ENCODE data around the gene RAB31. TPM values are rescaled to one million over a fixed set of nuclear protein-coding genes. Genes with fewer than 3 reads are reported as not detected.
A peak's percentile ranks its signal among the peaks of the same experiment; 100 is the strongest.

Gene RAB31, protein sequence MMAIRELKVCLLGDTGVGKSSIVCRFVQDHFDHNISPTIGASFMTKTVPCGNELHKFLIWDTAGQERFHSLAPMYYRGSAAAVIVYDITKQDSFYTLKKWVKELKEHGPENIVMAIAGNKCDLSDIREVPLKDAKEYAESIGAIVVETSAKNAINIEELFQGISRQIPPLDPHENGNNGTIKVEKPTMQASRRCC
- total RNA-seq = 10 to 100 TPM in 2 of 6 donors, 1 to 10 TPM in 4; 1.4 to 28.2 (median 5.5) TPM
- polyA plus RNA-seq = 1 to 10 TPM; 3.2 to 4.2 TPM

DNA sequence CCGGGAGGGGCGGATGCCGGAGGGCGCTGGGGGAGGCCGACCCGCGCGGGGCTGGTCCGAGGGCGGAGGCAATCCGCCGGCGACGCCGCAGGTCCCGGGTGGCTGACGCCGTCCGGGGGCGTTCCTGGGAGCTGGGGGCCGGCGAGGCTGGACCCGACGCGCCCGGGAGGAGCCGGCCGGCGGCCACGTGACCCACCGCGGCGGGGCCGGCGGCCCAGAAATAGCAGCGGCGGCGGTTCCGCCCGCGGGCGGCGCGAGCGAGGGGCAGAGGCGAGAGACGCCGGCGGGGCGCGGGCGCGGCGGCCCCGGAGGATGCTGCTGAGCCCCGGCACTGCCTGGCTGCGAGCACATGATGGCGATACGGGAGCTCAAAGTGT lies at the start of gene RAB31:
Gene RAB31 (plus strand): TSS at position 245 of the 377 bp plus-strand sequence. CDS start 105 bp downstream, at position 350.
- Histone ChIP-seq H3K27me3 (no peaks in the 10 kb centered on the region), H3K36me3 (no peaks in the 10 kb centered on the region), H3K4me1 (no peaks in the 10 kb centered on the region), H3K9me3 (no peaks in the 10 kb centered on the region), H3K27ac (peak within 1 kb of the TSS in 2 of 4 donors; percentile 69 to 78), H3K4me3 (peak within 1 kb of the TSS; percentile 28 to 59 (median 54))
- ATAC-seq = peak; percentile 76 to 85 (median 83)
- no peak for TF ChIP-seq CTCF (IDR thresholded peaks at IDR 0.05)
- FAIRE-seq = no peak
- peak; percentile 54 to 83 (median 65) for DNase-seq
- WGBS, 2 donors = 1 to 2% methylated on average over 48 to 59 of the region's 59 CpGs
- intact Hi-C loops (cut with DNase I) = loop anchor here in 1 of 3 donors (10.0 kb wide), 1 partner anchor 57 kb away; no protein-coding TSS in a partner anchor

DNA sequence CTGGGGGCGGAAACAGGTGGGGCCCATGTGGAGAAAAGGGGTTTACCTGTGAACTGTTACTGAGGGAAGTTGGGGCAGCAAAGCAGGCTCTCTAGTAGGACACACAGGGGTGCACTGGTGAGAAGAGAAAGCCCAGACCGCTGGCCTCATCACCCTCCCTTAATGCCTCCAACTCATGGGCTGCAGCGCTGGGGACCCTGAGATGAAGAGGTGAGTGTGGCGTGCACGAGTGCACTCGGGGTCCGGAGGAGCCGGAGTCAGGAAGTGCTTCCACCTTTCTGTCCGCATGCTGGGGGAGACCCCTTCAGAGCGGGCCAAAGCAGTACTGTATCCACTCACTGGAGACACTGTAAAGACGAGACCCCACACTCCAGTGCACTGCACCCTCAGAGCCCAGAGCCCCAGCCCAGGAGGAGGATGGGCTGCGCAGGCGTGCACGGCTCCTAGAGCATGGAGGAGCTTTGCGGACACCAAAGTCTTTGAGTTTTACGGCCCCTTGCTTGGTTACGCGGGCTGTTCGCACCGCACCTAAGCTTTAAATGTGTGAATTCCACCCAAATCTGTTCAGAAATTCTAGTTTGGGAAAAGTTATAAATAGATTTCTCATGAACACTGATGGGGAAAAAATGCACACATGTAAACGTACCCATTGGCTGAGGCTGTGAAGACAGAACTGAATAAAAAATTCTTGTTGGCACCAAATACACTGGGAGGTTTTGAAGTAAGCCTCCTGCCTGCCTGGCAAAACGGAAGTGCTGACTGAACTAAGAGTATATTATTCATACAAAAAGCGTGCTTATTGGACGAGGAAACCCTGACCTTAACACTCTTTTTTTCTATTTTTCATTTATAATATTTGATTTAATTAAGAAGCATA lies 48.4 kb upstream of the RAB31 start:
- no peaks in the 10 kb centered on the region for H3K4me1 ChIP-seq
- intact Hi-C loops (cut with DNase I) = no loop called here

DNA sequence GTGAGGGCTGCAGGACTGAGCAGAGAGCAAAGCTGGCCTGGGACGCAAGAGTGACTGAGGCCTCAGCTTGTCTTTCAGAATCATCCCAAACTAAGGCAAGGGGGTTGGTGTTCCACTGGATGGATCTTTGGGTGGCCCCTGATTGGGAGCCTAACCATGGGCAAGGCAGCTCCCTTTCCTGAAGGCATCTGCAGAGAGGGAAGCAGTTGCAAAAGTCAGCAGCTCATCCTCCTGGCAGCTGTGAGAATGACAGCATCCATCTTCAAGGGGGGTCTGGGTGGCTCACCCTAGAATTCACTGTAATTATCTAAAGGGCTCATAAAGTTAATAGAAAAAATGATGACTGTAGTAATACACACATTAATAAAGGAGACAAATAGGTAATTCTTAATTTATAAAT lies 46.5 kb upstream of the RAB31 start:
- FAIRE-seq = no peak
- no peaks in the 10 kb centered on the region for H3K36me3 ChIP-seq
- no peaks in the 10 kb centered on the region for H3K27me3 ChIP-seq
- no peak for TF ChIP-seq CTCF (IDR thresholded peaks at IDR 0.05)
- no peaks in the 10 kb centered on the region for H3K4me1 ChIP-seq
- 84 to 96% methylated on average over 1 of the region's 1 CpG for WGBS, 2 donors
- intact Hi-C loops (cut with DNase I) = no loop called here
- no peaks in the 10 kb centered on the region for H3K9me3 ChIP-seq
- ATAC-seq = no peak
- H3K4me3 ChIP-seq = no peak overlapping the region
- H3K27ac ChIP-seq = no peak overlapping the region
- no peak for DNase-seq

More for the DNA sequence above, 48.4 kb upstream of the RAB31 start:
- TF ChIP-seq CTCF (IDR thresholded peaks at IDR 0.05) = no peak
- no peak overlapping the region for H3K4me3 ChIP-seq
- no peak overlapping the region for H3K27ac ChIP-seq
- DNase-seq (no peak), FAIRE-seq (no peak), ATAC-seq (no peak)
- H3K27me3 ChIP-seq = no peaks in the 10 kb centered on the region
- no peaks in the 10 kb centered on the region for H3K36me3 ChIP-seq
- 90 to 92% methylated on average over 24 of the region's 24 CpGs for WGBS, 2 donors
- H3K9me3 ChIP-seq = no peaks in the 10 kb centered on the region

- no peak for FAIRE-seq
- no peak for TF ChIP-seq CTCF (IDR thresholded peaks at IDR 0.05)
- ATAC-seq = no peak
- Histone ChIP-seq H3K4me3 (no peak overlapping the region), H3K27ac (no peak overlapping the region), H3K36me3 (no peaks in the 10 kb centered on the region), H3K9me3 (no peaks in the 10 kb centered on the region), H3K27me3 (no peaks in the 10 kb centered on the region), H3K4me1 (no peaks in the 10 kb centered on the region)
- no peak for DNase-seq
- intact Hi-C loops (cut with DNase I) = no loop called here
- 86 to 87% methylated on average over 8 of the region's 8 CpGs for WGBS, 2 donors
Observed at GRCh38 chr18:9663377-9663776, 44.7 kb upstream of the RAB31 start.

Measured in pancreas (tissue), 10 donors.